K562 (cell line): Measurements from ENCODE around the gene FANCD2. TPM values are rescaled to one million over a fixed set of nuclear protein-coding genes. Genes with fewer than 3 reads are reported as not detected.

ENCODE experiments used
- BHLHE40 ChIP-seq: IDR thresholded peaks from 2 replicates; pipeline ENCODE4 v1.6.1; 2011; ENCODE audit warnings: low read length, improper control_type of control experiment
- BRF2 ChIP-seq: IDR thresholded peaks from 3 replicates; pipeline ENCODE4 v1.6.1; 2011; ENCODE audit warnings: borderline replicate concordance, mild to moderate bottlenecking; ENCODE audit not compliant: insufficient read length, insufficient read depth
- CBFA2T2 ChIP-seq: fragments of 450-650 bp; conservative IDR thresholded peaks from 2 replicates; pipeline ENCODE4 v1.6.1; 2017; ENCODE audit warnings: mild to moderate bottlenecking
- CTBP1 ChIP-seq: fragments of 450-650 bp; IDR thresholded peaks from 2 replicates; pipeline ENCODE4 v1.6.1; 2016; ENCODE audit warnings: borderline replicate concordance
- CXXC5 ChIP-seq: fragments of 250-450 bp; sonication (Bioruptor Pico); IDR thresholded peaks from 2 replicates; pipeline ENCODE4 v1.8.0; 2022; ENCODE audit warnings: inconsistent platforms, mild to moderate bottlenecking, moderate library complexity
- DACH1 ChIP-seq: fragments of 450-650 bp; IDR thresholded peaks from 2 replicates; pipeline ENCODE4 v1.6.1; 2018; ENCODE audit not compliant: partially characterized antibody
- ELF2 ChIP-seq: fragments of 250-450 bp; sonication (Bioruptor Pico); IDR thresholded peaks from 2 replicates; pipeline ENCODE4 v1.5.0; 2021; ENCODE audit warnings: mild to moderate bottlenecking
- GATAD2B ChIP-seq: fragments of 450-650 bp; IDR thresholded peaks from 2 replicates; pipeline ENCODE4 v1.6.1; 2017; ENCODE audit warnings: mild to moderate bottlenecking, borderline replicate concordance
- MAZ ChIP-seq, 2 experiments: fragments of 450-650 bp in 1 of 2; sonication (generic) in 1 of 2; formaldehyde crosslinking; IDR thresholded peaks in 1 of 2; conservative IDR thresholded peaks in 1 of 2; 2 replicates each; pipeline versions ENCODE4 v1.4.0 to v1.5.0; 2020; ENCODE audit warnings: mild to moderate bottlenecking in 1 of 2, missing genetic modification reagents in 1 of 2
- MYBL2 ChIP-seq, 2 experiments: fragments of 450-650 bp in 1 of 2; sonication (generic) in 1 of 2; formaldehyde crosslinking in 1 of 2; IDR thresholded peaks; 2 replicates each; pipeline versions ENCODE4 v1.6.1 to v1.8.1; 2017 to 2022; ENCODE audit warnings: borderline replicate concordance in 1 of 2, inconsistent platforms in 1 of 2, low read depth in 1 of 2, mild to moderate bottlenecking in 1 of 2, missing genetic modification reagents in 1 of 2, moderate library complexity in 1 of 2
- NFE2 ChIP-seq: IDR thresholded peaks from 2 replicates; pipeline ENCODE4 v1.6.1; 2014; ENCODE audit warnings: antibody characterized with exemption, low read depth
- PKNOX1 ChIP-seq: fragments of 450-650 bp; IDR thresholded peaks from 2 replicates; pipeline ENCODE4 v1.6.1; 2016
- POLR2AphosphoS5 ChIP-seq: IDR thresholded peaks from 2 replicates; pipeline ENCODE4 v1.6.1; 2011; ENCODE audit warnings: mild to moderate bottlenecking, low read depth, low read length, moderate library complexity; ENCODE audit not compliant: control insufficient read depth, insufficient read depth
- POLR2G ChIP-seq: fragments of 200-400 bp; formaldehyde crosslinking; IDR thresholded peaks from 2 replicates; pipeline ENCODE4 v1.6.1; 2017; ENCODE audit warnings: low read depth, mild to moderate bottlenecking, antibody characterized with exemption, low read length, moderate library complexity
- POLR3A ChIP-seq: IDR thresholded peaks from 2 replicates; pipeline ENCODE4 v1.6.1; 2011; ENCODE audit warnings: borderline replicate concordance, mild to moderate bottlenecking, moderate library complexity; ENCODE audit not compliant: insufficient read length, insufficient read depth; ENCODE audit errors: extremely low read depth
- SMAD1 ChIP-seq: fragments of 150-350 bp; IDR thresholded peaks from 2 replicates; pipeline ENCODE4 v1.6.1; 2014; ENCODE audit warnings: low read length, low read depth; ENCODE audit not compliant: partially characterized antibody
- SP1 ChIP-seq: sonication (generic); formaldehyde crosslinking; IDR thresholded peaks from 2 replicates; pipeline ENCODE4 v1.8.1; 2022; ENCODE audit warnings: mild to moderate bottlenecking, missing genetic modification reagents
- THAP7 ChIP-seq: fragments of 250-450 bp; sonication (Bioruptor Pico); IDR thresholded peaks from 2 replicates; pipeline ENCODE4 v1.5.0; 2021
- TOE1 ChIP-seq, 2 experiments: fragments of 450-650 bp in 1 of 2; sonication (generic) in 1 of 2; formaldehyde crosslinking in 1 of 2; IDR thresholded peaks; 2 replicates each; pipeline versions ENCODE4 v1.7.1 to v1.8.0; 2016 to 2022; ENCODE audit warnings: borderline replicate concordance in 2 of 2, mild to moderate bottlenecking in 2 of 2, antibody characterized with exemption in 1 of 2, inconsistent platforms in 1 of 2, low read depth in 1 of 2, missing genetic modification reagents in 1 of 2, moderate library complexity in 1 of 2
- ZFX ChIP-seq: sonication (generic); formaldehyde crosslinking; IDR thresholded peaks from 2 replicates; pipeline ENCODE4 v1.8.0; 2022; ENCODE audit warnings: mild to moderate bottlenecking, missing genetic modification reagents, moderate library complexity
- ZNF232 ChIP-seq: sonication (generic); formaldehyde crosslinking; IDR thresholded peaks from 2 replicates; pipeline ENCODE4 v1.8.0; 2022; ENCODE audit warnings: mild to moderate bottlenecking, missing genetic modification reagents
- ZNF511 ChIP-seq: sonication (generic); formaldehyde crosslinking; IDR thresholded peaks from 2 replicates; pipeline ENCODE4 v1.8.0; 2022; ENCODE audit warnings: mild to moderate bottlenecking, missing genetic modification reagents
- ZNF75A ChIP-seq: fragments of 450-650 bp; formaldehyde crosslinking; IDR thresholded peaks from 2 replicates; pipeline ENCODE4 v1.4.0; 2020; ENCODE audit warnings: mild to moderate bottlenecking
- polyA plus RNA-seq, 8 experiments: library from polyadenylated mRNA; depleted of rRNA in 4 of 8; stranded (reverse) in 5 of 8; unstranded in 3 of 8; fragments of >200 nt; fragmentation: Nextera tagmentation in 2 of 8; fragmentation: Illumina TruSeq in 1 of 8; extraction: Ambion mirVana in 2 of 8; extraction: Trizol in 1 of 8; gene quantifications; 2 replicates each; pipeline versions ENCODE4 v1.2.1 to v1.2.3, GENCODE V29; 2011 to 2014; ENCODE audit warnings: inconsistent platforms in 1 of 8, missing spikeins in 1 of 8
- total RNA-seq, 7 experiments: library from RNA; depleted of rRNA in 6 of 7; stranded (reverse); fragments of >200 nt in 6 of 7; fragmentation: Illumina TruSeq in 2 of 7; extraction: Trizol in 2 of 7; gene quantifications; 2 replicates each; pipeline versions ENCODE4 v1.2.1 to v1.2.3, GENCODE V29; 2011 to 2021; ENCODE audit warnings: low replicate concordance in 1 of 7

The FANCD2 gene
- total and polyA plus RNA-seq, 9 of the 15 experiments (the other 6 are each of a cell fraction or from before 2014, with no cell fraction given), result 59.4 to 137 (median 96.1) TPM

- TF ChIP-seq ZFX, result peak; percentile 42; the same call in 1 of the 2 replicates
- TF ChIP-seq CXXC5 (CRISPR knock-in tag), result peak; percentile 29; the same call in 1 of the 2 replicates
- 0 out of 2 replicates have a peak, but pooled peaks have one; percentile 27 for TF ChIP-seq POLR2AphosphoS5
- no peak for TF ChIP-seq GATAD2B
- TF ChIP-seq NFE2, result 0 out of 2 replicates have a peak, but pooled peaks have one; percentile 24
- no peak for TF ChIP-seq POLR3A
- TF ChIP-seq TOE1 (IDR thresholded peaks at IDR 0.05; ENCODE audit: borderline replicate concordance), result peak; percentile 32; the same call in 1 of the 2 replicates
- TF ChIP-seq TOE1 (CRISPR knock-in tag; IDR thresholded peaks at IDR 0.05; ENCODE audit: borderline replicate concordance, low read depth), result no peak
- peak; percentile 70 for TF ChIP-seq POLR2G
- TF ChIP-seq SP1 (CRISPR knock-in tag), result peak; percentile 93
- TF ChIP-seq SMAD1, result no peak
- TF ChIP-seq CBFA2T2, result no peak
- TF ChIP-seq CTBP1, result peak; percentile 47; the same call in 1 of the 2 replicates
- 0 out of 2 replicates have a peak, but pooled peaks have one; percentile 20 for TF ChIP-seq ZNF511
- no peak for TF ChIP-seq BHLHE40
- TF ChIP-seq DACH1, result peak; percentile 10
- TF ChIP-seq ZNF232 (CRISPR knock-in tag), result no peak
- TF ChIP-seq ZNF75A (CRISPR knock-in tag), result no peak; the same call in 1 of the 2 replicates
- TF ChIP-seq THAP7 (CRISPR knock-in tag), result 0 out of 2 replicates have a peak, but pooled peaks have one; percentile 9
- TF ChIP-seq ELF2 (CRISPR knock-in tag), result 0 out of 2 replicates have a peak, but pooled peaks have one; percentile 23
- no peak for TF ChIP-seq MYBL2 (IDR thresholded peaks at IDR 0.05; ENCODE audit: low read depth)
- no peak for TF ChIP-seq MYBL2 (CRISPR knock-in tag; IDR thresholded peaks at IDR 0.05; ENCODE audit: borderline replicate concordance)
- TF ChIP-seq PKNOX1, result peak; percentile 55; the same call in 1 of the 2 replicates
- no peak for TF ChIP-seq BRF2
- peak; percentile 23 to 61; a peak in 1 of 4 replicates for TF ChIP-seq MAZ (CRISPR knock-in tag; conservative IDR thresholded peaks at IDR 0.05 in 1 of 2, IDR thresholded peaks at IDR 0.05 in 1 of 2)
Observed at GRCh38 chr3:10008588-10009344, 17.5 kb upstream of the FANCD2 start (continued).
